Measurements from ENCODE around the gene ABCA12. TPM values are rescaled to one million over a fixed set of nuclear protein-coding genes. Genes with fewer than 3 reads are reported as not detected.

ABCA12 gene
- total RNA-seq, 4 donors from 2014 or later = not detected

DNA sequence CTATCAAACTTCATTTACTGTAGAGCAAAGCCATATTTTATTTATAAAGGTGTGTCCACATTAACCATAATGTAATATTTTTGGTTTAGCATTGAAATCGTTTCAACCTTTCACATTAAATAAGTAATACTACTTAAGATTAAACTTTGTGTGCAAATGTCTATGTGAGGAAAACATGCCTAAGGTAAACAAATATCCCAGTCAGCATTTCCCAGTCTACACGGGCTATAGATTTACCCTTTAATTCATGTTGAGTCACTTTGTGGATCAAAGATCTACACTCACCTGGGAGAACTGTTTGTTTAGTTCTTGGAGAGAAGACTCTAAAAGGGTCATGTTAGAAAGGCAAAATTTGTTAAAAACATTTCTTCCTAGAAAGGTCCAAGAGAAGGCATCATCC lies 89.1 kb downstream of the ABCA12 start:
- H3K36me3 ChIP-seq = no peaks in the 10 kb centered on the region
- no peaks in the 10 kb centered on the region for H3K27me3 ChIP-seq
- TF ChIP-seq, protein P1, sequence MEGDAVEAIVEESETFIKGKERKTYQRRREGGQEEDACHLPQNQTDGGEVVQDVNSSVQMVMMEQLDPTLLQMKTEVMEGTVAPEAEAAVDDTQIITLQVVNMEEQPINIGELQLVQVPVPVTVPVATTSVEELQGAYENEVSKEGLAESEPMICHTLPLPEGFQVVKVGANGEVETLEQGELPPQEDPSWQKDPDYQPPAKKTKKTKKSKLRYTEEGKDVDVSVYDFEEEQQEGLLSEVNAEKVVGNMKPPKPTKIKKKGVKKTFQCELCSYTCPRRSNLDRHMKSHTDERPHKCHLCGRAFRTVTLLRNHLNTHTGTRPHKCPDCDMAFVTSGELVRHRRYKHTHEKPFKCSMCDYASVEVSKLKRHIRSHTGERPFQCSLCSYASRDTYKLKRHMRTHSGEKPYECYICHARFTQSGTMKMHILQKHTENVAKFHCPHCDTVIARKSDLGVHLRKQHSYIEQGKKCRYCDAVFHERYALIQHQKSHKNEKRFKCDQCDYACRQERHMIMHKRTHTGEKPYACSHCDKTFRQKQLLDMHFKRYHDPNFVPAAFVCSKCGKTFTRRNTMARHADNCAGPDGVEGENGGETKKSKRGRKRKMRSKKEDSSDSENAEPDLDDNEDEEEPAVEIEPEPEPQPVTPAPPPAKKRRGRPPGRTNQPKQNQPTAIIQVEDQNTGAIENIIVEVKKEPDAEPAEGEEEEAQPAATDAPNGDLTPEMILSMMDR (IDR thresholded peaks at IDR 0.05) = no peak
- 75 to 84% methylated on average over 2 of the region's 2 CpGs for WGBS, 2 donors
- H3K27ac ChIP-seq = no peak overlapping the region
- DNase-seq (ENCODE audit: low spot score in 2 of 2) = no peak
- peaks cover 0 to 20% (median 0%) of the 10 kb centered on the region in 4 donors for H3K9me3 ChIP-seq
- H3K4me1 ChIP-seq = no peaks in the 10 kb centered on the region
- no peak overlapping the region for H3K4me3 ChIP-seq

DNA sequence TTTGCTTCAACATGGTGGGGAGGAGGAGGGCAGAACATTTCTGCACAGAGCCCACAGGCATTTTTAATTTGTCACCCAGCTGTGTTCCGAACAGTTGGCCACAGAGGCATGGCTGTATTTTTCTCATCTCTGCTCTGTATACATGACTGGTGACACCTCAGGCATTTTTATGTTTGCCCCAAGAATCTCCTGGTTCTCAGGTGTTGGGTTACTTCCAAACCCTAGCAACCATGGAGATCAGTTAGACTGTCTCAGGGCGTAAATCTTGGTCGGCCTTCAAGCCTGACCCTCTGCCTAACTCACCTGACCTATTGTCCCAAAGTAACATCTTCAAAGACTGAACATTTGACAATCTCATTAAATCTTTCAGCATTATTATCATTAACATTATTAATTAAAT lies 100.0 kb downstream of the ABCA12 start:
- no peaks in the 10 kb centered on the region for H3K27me3 ChIP-seq
- 82 to 90% methylated on average over 3 of the region's 3 CpGs for WGBS, 2 donors
- no peak overlapping the region for H3K4me3 ChIP-seq
- DNase-seq (ENCODE audit: low spot score in 2 of 2) = no peak
- peaks cover 0 to 4% (median 0%) of the 10 kb centered on the region in 4 donors for H3K9me3 ChIP-seq
- no peak overlapping the region for H3K27ac ChIP-seq
- TF ChIP-seq EP300 (IDR thresholded peaks at IDR 0.05) (no peak), POLR2A (IDR thresholded peaks at IDR 0.05) (no peak)
- TF ChIP-seq, protein P1 (IDR thresholded peaks at IDR 0.05) = no peak
- no peaks in the 10 kb centered on the region for H3K4me1 ChIP-seq
- no peaks in the 10 kb centered on the region for H3K36me3 ChIP-seq

DNA sequence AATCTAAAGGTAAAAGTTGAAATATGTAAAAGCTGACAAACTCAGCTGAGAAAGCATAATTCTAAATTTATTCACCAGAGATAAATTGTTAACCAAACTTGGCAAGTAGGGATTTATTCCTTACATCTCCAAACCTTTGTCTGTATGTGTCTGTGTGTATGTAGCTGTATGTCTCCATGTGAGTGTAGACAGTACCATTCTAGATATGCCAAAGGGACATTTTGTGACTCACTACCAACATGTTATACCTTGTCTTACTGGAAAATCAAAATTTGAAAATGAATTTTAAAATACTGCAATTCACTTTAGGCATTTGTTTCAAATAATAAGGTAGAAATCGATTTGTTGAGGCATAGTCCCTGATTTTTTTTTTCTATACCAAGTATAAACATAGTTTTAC lies 102.1 kb downstream of the ABCA12 start:
- H3K27ac ChIP-seq = no peak overlapping the region
- 58 to 73% methylated on average over 1 of the region's 1 CpG for WGBS, 2 donors
- TF ChIP-seq, protein P1 (IDR thresholded peaks at IDR 0.05) = no peak
- TF ChIP-seq EP300 (IDR thresholded peaks at IDR 0.05) = no peak
- TF ChIP-seq POLR2A (IDR thresholded peaks at IDR 0.05) = no peak
- no peaks in the 10 kb centered on the region for H3K9me3 ChIP-seq
- no peak for DNase-seq (ENCODE audit: low spot score in 2 of 2)
- no peaks in the 10 kb centered on the region for H3K27me3 ChIP-seq
- H3K4me1 ChIP-seq = no peaks in the 10 kb centered on the region
- H3K4me3 ChIP-seq = no peak overlapping the region
- H3K36me3 ChIP-seq = no peaks in the 10 kb centered on the region

DNA sequence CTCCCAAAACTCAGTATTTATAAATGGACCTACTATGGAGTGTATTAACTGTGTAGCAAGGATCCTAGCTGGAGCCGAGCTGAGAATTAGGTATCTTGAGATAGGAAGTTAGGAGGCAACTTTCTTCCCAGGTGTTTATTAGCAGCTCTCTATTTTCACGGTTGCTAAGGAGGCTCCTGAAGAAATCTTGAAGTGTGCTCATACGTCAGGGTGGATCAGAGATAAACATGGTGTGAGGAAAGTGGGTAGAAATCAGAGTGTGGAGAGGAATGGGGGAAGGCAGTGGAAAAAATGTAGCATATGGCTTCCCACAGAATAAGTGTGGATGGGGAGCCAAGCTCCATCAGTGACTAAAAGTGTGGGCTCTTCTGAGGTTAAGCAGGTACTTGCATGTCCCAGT lies 104.3 kb downstream of the ABCA12 start:
- DNase-seq (ENCODE audit: low spot score in 2 of 2) = no peak
- no peak overlapping the region for H3K4me3 ChIP-seq
- H3K27me3 ChIP-seq = no peaks in the 10 kb centered on the region
- WGBS, 2 donors = 72 to 78% methylated on average over 3 of the region's 3 CpGs
- H3K27ac ChIP-seq = no peak overlapping the region
- no peak for TF ChIP-seq EP300 (IDR thresholded peaks at IDR 0.05)
- no peak for TF ChIP-seq POLR2A (IDR thresholded peaks at IDR 0.05)
- TF ChIP-seq, protein P1 (IDR thresholded peaks at IDR 0.05) = no peak
- H3K9me3 ChIP-seq = no peaks in the 10 kb centered on the region
- H3K36me3 ChIP-seq = no peaks in the 10 kb centered on the region
- no peaks in the 10 kb centered on the region for H3K4me1 ChIP-seq

DNA sequence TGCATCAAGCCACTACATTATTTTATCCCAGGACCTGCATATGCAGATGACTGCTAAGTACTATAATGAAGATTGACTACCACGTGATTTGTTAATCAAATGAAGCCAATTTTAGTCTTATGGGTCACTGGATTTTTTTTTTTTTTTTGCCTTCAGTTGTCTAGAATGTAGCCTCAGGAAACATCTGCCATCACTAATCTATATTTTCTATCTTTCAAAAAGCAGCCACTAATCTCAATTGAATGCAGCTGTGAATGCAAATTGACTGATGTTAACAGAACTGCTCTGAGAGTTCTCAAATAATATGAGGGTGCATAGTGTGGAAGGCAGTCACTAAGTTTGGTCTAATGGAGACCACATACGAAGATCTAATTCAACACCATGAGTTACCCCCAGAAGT lies 106.3 kb downstream of the ABCA12 start:
- WGBS, 2 donors = 57 to 61% methylated on average over 2 of the region's 2 CpGs
- Histone ChIP-seq H3K27me3 (no peaks in the 10 kb centered on the region), H3K4me1 (no peaks in the 10 kb centered on the region), H3K36me3 (no peaks in the 10 kb centered on the region), H3K27ac (no peak overlapping the region), H3K4me3 (no peak overlapping the region), H3K9me3 (no peaks in the 10 kb centered on the region)
- DNase-seq (ENCODE audit: low spot score in 2 of 2) = no peak
- TF ChIP-seq POLR2A (IDR thresholded peaks at IDR 0.05) = no peak

DNA sequence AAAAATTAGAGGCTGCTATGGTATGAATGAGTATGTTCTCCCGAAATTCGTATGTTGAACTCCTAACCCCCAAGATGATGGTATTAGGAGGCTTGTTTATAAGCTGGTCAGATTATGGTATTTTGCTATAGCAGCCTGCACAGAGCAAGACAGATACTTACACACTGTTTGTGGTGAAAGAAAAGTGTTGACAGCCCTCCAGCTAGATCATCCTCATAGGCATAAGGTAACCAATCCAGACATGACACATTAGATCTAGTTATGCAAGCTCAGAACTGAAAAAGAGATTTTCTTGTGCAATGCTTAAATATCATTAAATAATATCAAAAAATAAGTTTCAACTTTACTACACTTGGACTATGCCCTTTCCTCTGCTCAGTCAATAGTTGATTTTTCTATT lies 107.1 kb downstream of the ABCA12 start:
- Histone ChIP-seq H3K9me3 (no peaks in the 10 kb centered on the region), H3K27ac (no peak overlapping the region), H3K27me3 (no peaks in the 10 kb centered on the region), H3K4me1 (no peaks in the 10 kb centered on the region), H3K36me3 (no peaks in the 10 kb centered on the region), H3K4me3 (no peak overlapping the region)
- no peak for DNase-seq (ENCODE audit: low spot score in 2 of 2)
- WGBS, 2 donors = 80 to 81% methylated on average over 2 of the region's 2 CpGs
- no peak for TF ChIP-seq POLR2A (IDR thresholded peaks at IDR 0.05)
- TF ChIP-seq EP300 (IDR thresholded peaks at IDR 0.05) = no peak
- TF ChIP-seq, protein P1 (IDR thresholded peaks at IDR 0.05) = no peak

Data from tibial nerve (tissue), 4 donors.